GM23338 (cell line): ENCODE data around the gene CETP. TPM values are rescaled to one million over a fixed set of nuclear protein-coding genes. Genes with fewer than 3 reads are reported as not detected.

Experiments used
- ATAC-seq: fragments of 200-7000 bp; cut with Tn5 transposase; 3 replicates; pipeline ENCODE4 v1.9.1; 2020
- DNase-seq: peaks from one replicate; pipeline ENCODE4 v3.0.0-alpha.2; 2015; ENCODE audit warnings: low spot score
- H2AFZ ChIP-seq: fragments of 200-600 bp; sonication (generic); 2 replicates; pipeline ENCODE4 v1.8.0; 2016; ENCODE audit warnings: antibody characterized with exemption, mild to moderate bottlenecking, moderate library complexity
- H3F3A ChIP-seq: fragments of 200-600 bp; sonication (generic); replicated peaks from 2 replicates; pipeline ENCODE4 v1.8.0; 2017; ENCODE audit warnings: antibody characterized with exemption, mixed run types, low read depth
- H3K27ac ChIP-seq: fragments of 200-600 bp; sonication (generic); 2 replicates; pipeline ENCODE4 v1.6.1; 2016; ENCODE audit warnings: low read depth
- H3K27me3 ChIP-seq: fragments of 200-600 bp; sonication (generic); 2 replicates; pipeline ENCODE4 v1.8.0; 2016; ENCODE audit warnings: mild to moderate bottlenecking, mixed run types, moderate library complexity; ENCODE audit not compliant: insufficient read depth
- H3K36me3 ChIP-seq: fragments of 200-600 bp; sonication (generic); 2 replicates; pipeline ENCODE4 v1.8.0; 2016; ENCODE audit warnings: mild to moderate bottlenecking; ENCODE audit not compliant: insufficient read depth
- H3K4me1 ChIP-seq: fragments of 200-600 bp; sonication (generic); 2 replicates; pipeline ENCODE4 v1.8.0; 2016; ENCODE audit warnings: mild to moderate bottlenecking, moderate library complexity; ENCODE audit not compliant: insufficient read depth
- H3K4me2 ChIP-seq: fragments of 200-600 bp; sonication (generic); 2 replicates; pipeline ENCODE4 v1.7.1; 2017; ENCODE audit warnings: mixed run types
- H3K4me3 ChIP-seq: fragments of 200-600 bp; sonication (generic); 2 replicates; pipeline ENCODE4 v1.6.1; 2016; ENCODE audit warnings: mixed run types
- H3K79me2 ChIP-seq: fragments of 200-600 bp; sonication (generic); replicated peaks from 2 replicates; pipeline ENCODE4 v1.8.0; 2017; ENCODE audit warnings: mild to moderate bottlenecking; ENCODE audit not compliant: insufficient read depth
- H3K9me2 ChIP-seq: fragments of 200-600 bp; sonication (generic); 2 replicates; pipeline ENCODE4 v1.8.0; 2017; ENCODE audit not compliant: insufficient read depth
- H4K20me1 ChIP-seq: fragments of 200-600 bp; sonication (generic); replicated peaks from 2 replicates; pipeline ENCODE4 v1.8.0; 2017; ENCODE audit warnings: mild to moderate bottlenecking; ENCODE audit not compliant: insufficient read depth
- H3K27ac Mint-ChIP-seq: 2 replicates; pipeline ENCODE4 v1.8.0; 2020; ENCODE audit warnings: inconsistent platforms, mild to moderate bottlenecking, moderate library complexity, mixed read lengths
- H3K27me3 Mint-ChIP-seq: 3 replicates; pipeline ENCODE4 v1.8.0; 2022; ENCODE audit warnings: low read depth, mild to moderate bottlenecking, moderate library complexity, mixed read lengths, inconsistent platforms; ENCODE audit not compliant: insufficient read depth, poor library complexity
- H3K36me3 Mint-ChIP-seq: 3 replicates; pipeline ENCODE4 v1.8.0; 2021; ENCODE audit warnings: low read depth, mild to moderate bottlenecking, inconsistent platforms, moderate library complexity, mixed read lengths
- H3K4me1 Mint-ChIP-seq: 3 replicates; pipeline ENCODE4 v1.8.0; 2020; ENCODE audit warnings: mild to moderate bottlenecking, inconsistent platforms, mixed read lengths
- H3K4me3 Mint-ChIP-seq: 3 replicates; pipeline ENCODE4 v1.8.0; 2021; ENCODE audit warnings: moderate library complexity, mild to moderate bottlenecking, inconsistent platforms, mixed read lengths
- H3K9me3 Mint-ChIP-seq: 3 replicates; pipeline ENCODE4 v1.8.0; 2020; ENCODE audit warnings: moderate library complexity, mild to moderate bottlenecking, inconsistent platforms, mixed read lengths
- CREB1 ChIP-seq: fragments of 250-450 bp; sonication (Bioruptor Pico); IDR thresholded peaks from 2 replicates; pipeline ENCODE4 v1.5.0; 2020; ENCODE audit warnings: low read depth, mild to moderate bottlenecking, moderate library complexity
- CTCF ChIP-seq, 2 experiments: fragments of 200-600 bp in 1 of 2; sonication (generic) in 1 of 2; conservative IDR thresholded peaks; 2 replicates each; pipeline versions ENCODE4 v1.5.1 to v1.6.1; 2016 to 2017; ENCODE audit warnings: antibody characterized with exemption in 2 of 2, low read depth in 2 of 2, mild to moderate bottlenecking in 2 of 2, moderate library complexity in 1 of 2
- ETS1 ChIP-seq: IDR thresholded peaks from 2 replicates; pipeline ENCODE4 v1.6.1; 2016; ENCODE audit warnings: antibody characterized with exemption
- EZH2 ChIP-seq: fragments of 200-600 bp; sonication (generic); IDR thresholded peaks from one replicate; pipeline ENCODE4 v1.8.0; 2017; ENCODE audit warnings: antibody characterized with exemption, mild to moderate bottlenecking, low read depth; ENCODE audit not compliant: unreplicated experiment
- REST ChIP-seq: IDR thresholded peaks from one replicate; pipeline ENCODE4 v1.6.1; 2018; ENCODE audit warnings: antibody characterized with exemption; ENCODE audit not compliant: unreplicated experiment
- ZNF331 ChIP-seq: fragments of 250-450 bp; sonication (Bioruptor Pico); IDR thresholded peaks from 2 replicates; pipeline ENCODE4 v1.5.0; 2020; ENCODE audit warnings: low read depth, mild to moderate bottlenecking, moderate library complexity
- ZNF462 ChIP-seq: fragments of 250-450 bp; sonication (Bioruptor Pico); IDR thresholded peaks from 2 replicates; pipeline ENCODE4 v1.5.0; 2020; ENCODE audit warnings: mild to moderate bottlenecking, moderate library complexity
- polyA plus RNA-seq: library from polyadenylated mRNA; unstranded; fragments of >200 nt; fragmentation: Nextera tagmentation; extraction: Ambion mirVana; gene quantifications from 2 replicates; pipeline ENCODE4 v1.2.1, GENCODE V29; 2016
- total RNA-seq: library from RNA; depleted of rRNA; stranded (reverse); fragments of >200 nt; shearing (Covaris generic); gene quantifications from 2 replicates; pipeline ENCODE4 v1.2.3, GENCODE V29; 2014

CETP gene
- total and polyA plus RNA-seq, 2 experiments from 2014 or later: not detected

- TF ChIP-seq REST: no peak
Observed at GRCh38 chr16:57028086-57028485, 66.3 kb downstream of the CETP start (continued).

GRCh38 chr16:57029161-57030160 lies 67.7 kb downstream of the CETP start:
- no peak overlapping the region for H3K4me3 ChIP-seq
- no peak overlapping the region for H3K4me2 ChIP-seq
- no peaks in the 10 kb centered on the region for H3K9me3 Mint-ChIP-seq
- no peaks in the 10 kb centered on the region for H3K4me1 Mint-ChIP-seq
- ATAC-seq (no peak), DNase-seq (no peak)
- no peaks in the 10 kb centered on the region for H3K9me2 ChIP-seq
- H3F3A ChIP-seq: no peaks in the 10 kb centered on the region
- no peak overlapping the region for H3K4me3 Mint-ChIP-seq
- no peaks in the 10 kb centered on the region for H3K36me3 Mint-ChIP-seq
- H3K27ac Mint-ChIP-seq: no peak overlapping the region
- peaks cover 4% of the 10 kb centered on the region for H3K27me3 Mint-ChIP-seq
- 0 out of 2 replicates have a peak, but pooled peaks cover 2% of the 10 kb centered on the region for H3K4me1 ChIP-seq
- no peaks in the 10 kb centered on the region for H3K27me3 ChIP-seq
- no peak overlapping the region for H3K27ac ChIP-seq
- no peaks in the 10 kb centered on the region for H3K36me3 ChIP-seq
- no peak overlapping the region for H2AFZ ChIP-seq
- no peaks in the 10 kb centered on the region for H3K79me2 ChIP-seq
- H4K20me1 ChIP-seq: no peaks in the 10 kb centered on the region
- TF ChIP-seq CTCF (conservative IDR thresholded peaks at IDR 0.05; ENCODE audit: low read depth in 2 of 2) (no peak), EZH2 (no peak), ETS1 (no peak), ZNF331 (CRISPR knock-in tag) (no peak), CREB1 (CRISPR knock-in tag) (no peak), ZNF462 (CRISPR knock-in tag) (no peak)
